ENCODE measurements around the gene DHX40. TPM values are rescaled to one million over a fixed set of nuclear protein-coding genes. Genes with fewer than 3 reads are reported as not detected.
A peak's percentile ranks its signal among the peaks of the same experiment; 100 is the strongest.
"Not testable (repeated sequence)": the region's sequence is repeated elsewhere in the genome, so short reads cannot be mapped to it uniquely, and the experiment has no call there.

Gene DHX40
- total and polyA plus RNA-seq, 7 donors, result 13.8 to 53.2 (median 36.8) TPM

DNA sequence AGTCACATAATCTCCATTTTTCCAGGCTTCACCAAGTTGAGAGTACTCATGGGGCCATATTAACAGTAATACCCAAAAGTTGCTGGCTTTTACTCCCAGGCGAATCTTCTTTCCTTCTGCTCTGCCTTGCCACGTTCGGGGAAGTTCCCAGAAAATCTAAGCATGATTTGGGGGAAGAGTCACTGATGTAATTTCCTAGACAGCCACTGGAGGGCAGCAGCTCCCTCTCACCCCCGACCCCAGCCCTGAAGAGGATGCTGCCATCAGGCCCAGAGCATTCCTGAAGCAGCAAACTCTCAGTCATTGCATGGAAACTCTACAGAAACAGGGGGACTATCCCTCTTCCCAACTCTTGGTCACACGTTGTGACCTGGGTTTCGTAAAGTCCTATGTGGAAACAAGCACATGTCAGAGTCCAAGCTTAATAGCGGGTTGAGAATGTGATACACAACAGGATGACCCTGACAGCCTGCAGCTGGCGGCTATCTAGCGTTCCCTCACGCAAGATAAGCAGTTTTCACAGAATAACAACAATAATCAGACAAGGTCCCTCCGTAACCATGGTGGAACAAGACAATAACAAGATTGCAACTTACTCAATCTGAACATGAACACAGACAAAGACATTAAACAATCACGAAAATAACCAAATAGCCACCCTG is 43.8 kb upstream of the DHX40 start:
- Histone ChIP-seq H3K4me1 (peaks cover 0 to 8% (median 0%) of the 10 kb centered on the region in 4 donors), H3K27me3 (no peaks in the 10 kb centered on the region), H3K27ac (no peak overlapping the region), H3K36me3 (no peaks in the 10 kb centered on the region), H3K9me3 (no peaks in the 10 kb centered on the region), H3K4me3 (no peak overlapping the region)
- DNase-seq, result peak; percentile 73
- WGBS, 2 donors, result 34 to 43% methylated on average over 12 of the region's 12 CpGs
- intact Hi-C loops (cut with DNase I), result loop anchor here (5.0 kb wide), 1 partner anchor 209 kb away; no protein-coding TSS in a partner anchor
- TF ChIP-seq POLR2AphosphoS5 (IDR thresholded peaks at IDR 0.05) (peak in 2 of 4 donors; percentile 41 to 50), POLR2A (IDR thresholded peaks at IDR 0.05) (no peak)
- TF ChIP-seq, protein P1, sequence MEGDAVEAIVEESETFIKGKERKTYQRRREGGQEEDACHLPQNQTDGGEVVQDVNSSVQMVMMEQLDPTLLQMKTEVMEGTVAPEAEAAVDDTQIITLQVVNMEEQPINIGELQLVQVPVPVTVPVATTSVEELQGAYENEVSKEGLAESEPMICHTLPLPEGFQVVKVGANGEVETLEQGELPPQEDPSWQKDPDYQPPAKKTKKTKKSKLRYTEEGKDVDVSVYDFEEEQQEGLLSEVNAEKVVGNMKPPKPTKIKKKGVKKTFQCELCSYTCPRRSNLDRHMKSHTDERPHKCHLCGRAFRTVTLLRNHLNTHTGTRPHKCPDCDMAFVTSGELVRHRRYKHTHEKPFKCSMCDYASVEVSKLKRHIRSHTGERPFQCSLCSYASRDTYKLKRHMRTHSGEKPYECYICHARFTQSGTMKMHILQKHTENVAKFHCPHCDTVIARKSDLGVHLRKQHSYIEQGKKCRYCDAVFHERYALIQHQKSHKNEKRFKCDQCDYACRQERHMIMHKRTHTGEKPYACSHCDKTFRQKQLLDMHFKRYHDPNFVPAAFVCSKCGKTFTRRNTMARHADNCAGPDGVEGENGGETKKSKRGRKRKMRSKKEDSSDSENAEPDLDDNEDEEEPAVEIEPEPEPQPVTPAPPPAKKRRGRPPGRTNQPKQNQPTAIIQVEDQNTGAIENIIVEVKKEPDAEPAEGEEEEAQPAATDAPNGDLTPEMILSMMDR (IDR thresholded peaks at IDR 0.05), result peak; percentile 42 to 88 (median 70)

DNA sequence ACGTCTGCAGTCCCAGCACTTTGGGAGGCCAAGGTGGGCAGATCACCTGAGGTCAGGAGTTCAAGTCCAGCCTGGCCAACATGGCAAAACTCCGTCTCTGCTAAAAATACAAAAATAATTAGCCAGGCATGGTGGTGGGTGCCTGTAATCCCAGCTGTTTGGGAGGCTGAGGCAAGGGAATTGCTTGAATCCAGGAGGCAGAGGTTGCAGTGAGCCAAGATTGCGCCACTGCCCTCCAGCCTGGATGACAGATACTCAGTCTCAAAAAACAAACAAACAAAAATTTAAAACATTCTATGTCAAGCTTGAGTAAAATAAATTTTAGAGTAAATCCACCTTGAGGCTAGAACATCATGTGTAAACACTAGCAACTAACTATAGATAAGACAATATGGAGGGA is 40.5 kb upstream of the DHX40 start:
- H3K9me3 ChIP-seq, H3K27me3 ChIP-seq, H3K4me1 ChIP-seq, H3K4me3 ChIP-seq, H3K27ac ChIP-seq, H3K36me3 ChIP-seq, DNase-seq: not testable (repeated sequence)
- intact Hi-C loops (cut with DNase I), result loop anchor here (5.0 kb wide), 1 partner anchor 213 kb away; no protein-coding TSS in a partner anchor
- WGBS, 2 donors, result 58 to 81% methylated on average over 3 of the region's 3 CpGs

DNA sequence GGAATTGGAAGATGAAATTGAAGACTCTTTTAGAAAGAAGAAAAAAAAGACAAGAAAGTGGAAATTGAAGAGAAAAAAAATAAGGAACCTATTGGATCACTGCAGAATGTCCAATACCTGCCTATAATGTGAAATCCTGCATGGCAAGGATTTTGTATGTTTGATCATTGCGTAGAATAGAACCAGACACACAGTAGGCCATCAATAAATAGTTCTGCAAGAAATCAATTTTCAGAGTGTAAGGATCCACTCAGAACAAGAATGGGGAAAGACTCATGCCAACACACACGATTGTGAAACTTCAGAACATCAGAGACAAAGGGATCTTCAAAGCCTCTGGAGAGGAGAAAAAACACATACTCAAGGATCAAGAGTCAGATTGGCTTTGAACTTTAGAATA is 39.7 kb upstream of the DHX40 start:
- Histone ChIP-seq H3K36me3 (no peaks in the 10 kb centered on the region), H3K4me1 (peaks cover 0 to 8% (median 0%) of the 10 kb centered on the region in 4 donors), H3K9me3 (no peaks in the 10 kb centered on the region), H3K27me3 (no peaks in the 10 kb centered on the region), H3K4me3 (no peak overlapping the region), H3K27ac (no peak overlapping the region)
- intact Hi-C loops (cut with DNase I), result no loop called here
- 59 to 74% methylated on average over 2 of the region's 2 CpGs for WGBS, 2 donors
- DNase-seq, result no peak
- TF ChIP-seq, protein P1 (IDR thresholded peaks at IDR 0.05), result no peak
- TF ChIP-seq POLR2AphosphoS5 (IDR thresholded peaks at IDR 0.05) (no peak), POLR2A (IDR thresholded peaks at IDR 0.05) (no peak), EP300 (IDR thresholded peaks at IDR 0.05) (no peak)

DNA sequence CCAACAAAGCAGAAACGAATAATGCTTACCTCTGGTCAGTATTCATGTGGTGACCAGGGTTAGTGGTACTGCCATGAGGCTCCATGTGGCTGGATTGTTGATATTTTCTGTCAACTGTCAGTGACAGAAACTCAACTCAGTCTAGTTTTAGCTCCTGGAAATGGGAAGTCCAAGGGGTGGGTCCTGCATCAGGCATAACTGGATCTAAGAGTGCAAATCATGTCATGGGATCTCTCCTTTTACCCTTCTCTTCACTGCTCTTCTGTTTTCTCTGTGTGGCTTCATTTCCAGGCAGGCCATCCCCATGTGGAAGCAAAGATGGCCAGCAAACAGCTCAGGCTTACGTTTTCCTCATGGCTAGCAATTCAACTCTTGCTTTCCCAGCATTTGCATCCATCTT is 39.0 kb upstream of the DHX40 start:
- Histone ChIP-seq H3K9me3 (no peaks in the 10 kb centered on the region), H3K27ac (no peak overlapping the region), H3K4me1 (peaks cover 0 to 3% (median 0%) of the 10 kb centered on the region in 4 donors), H3K36me3 (no peaks in the 10 kb centered on the region), H3K27me3 (no peaks in the 10 kb centered on the region), H3K4me3 (no peak overlapping the region)
- TF ChIP-seq POLR2A (IDR thresholded peaks at IDR 0.05) (no peak), POLR2AphosphoS5 (IDR thresholded peaks at IDR 0.05) (no peak), EP300 (IDR thresholded peaks at IDR 0.05) (no peak)
- TF ChIP-seq, protein P1 (IDR thresholded peaks at IDR 0.05), result no peak
- intact Hi-C loops (cut with DNase I), result no loop called here
- WGBS, 2 donors, result 78 to 81% methylated on average over 2 of the region's 2 CpGs
- DNase-seq, result no peak

DNA sequence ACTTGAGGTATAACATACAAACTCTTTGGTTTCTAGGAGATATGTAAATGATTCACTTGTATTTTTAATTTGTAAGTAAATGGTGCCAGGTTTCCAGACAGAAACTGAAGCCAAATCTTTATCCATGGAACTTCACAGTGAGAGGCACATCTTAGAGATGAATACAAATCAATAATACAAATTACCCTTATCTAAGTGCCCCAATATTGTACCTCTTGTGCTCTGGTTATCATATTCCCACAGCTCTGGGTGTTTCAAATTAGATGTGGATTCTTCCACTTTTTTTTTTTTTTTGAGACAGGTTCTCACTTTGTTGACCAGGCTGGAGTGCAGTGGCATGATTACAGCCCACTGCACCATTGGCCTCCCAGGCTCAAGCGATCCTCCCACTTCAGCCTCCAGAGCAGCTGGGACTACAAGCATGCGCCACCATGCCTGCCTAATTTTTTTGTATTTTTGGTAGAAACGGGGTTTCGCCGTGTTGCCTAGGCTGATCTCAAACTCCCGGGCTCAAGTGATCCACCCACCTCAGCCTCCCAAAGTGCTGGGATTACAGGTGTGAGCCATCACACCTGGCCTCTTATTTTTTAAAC is 38.0 kb upstream of the DHX40 start:
- Histone ChIP-seq H3K4me3 (no peak overlapping the region), H3K27me3 (no peaks in the 10 kb centered on the region), H3K9me3 (no peaks in the 10 kb centered on the region), H3K36me3 (no peaks in the 10 kb centered on the region), H3K4me1 (no peaks in the 10 kb centered on the region), H3K27ac (no peak overlapping the region)
- intact Hi-C loops (cut with DNase I), result no loop called here
- 86 to 90% methylated on average over 6 of the region's 6 CpGs for WGBS, 2 donors
- DNase-seq, result no peak
- TF ChIP-seq, protein P1 (IDR thresholded peaks at IDR 0.05), result no peak
- no peak for TF ChIP-seq EP300 (IDR thresholded peaks at IDR 0.05)
- no peak for TF ChIP-seq POLR2AphosphoS5 (IDR thresholded peaks at IDR 0.05)
- no peak for TF ChIP-seq POLR2A (IDR thresholded peaks at IDR 0.05)
